H9 (cell line): ENCODE results near the gene ADSS1. TPM values are rescaled to one million over a fixed set of nuclear protein-coding genes. Genes with fewer than 3 reads are reported as not detected.

Source experiments
- DNase-seq: peaks from one replicate; pipeline ENCODE4 v3.0.0-alpha.2; 2017
- H2AFZ ChIP-seq: one replicate; pipeline ENCODE4 v1.6.1; 2013; ENCODE audit warnings: mild to moderate bottlenecking, low read length, control low read depth, moderate library complexity
- H2AK5ac ChIP-seq: 2 replicates; pipeline ENCODE4 v1.6.1; 2013; ENCODE audit warnings: low read length, control low read depth, mixed read lengths; ENCODE audit not compliant: insufficient read length
- H2BK120ac ChIP-seq: one replicate; pipeline ENCODE4 v1.6.1; 2013; ENCODE audit warnings: low read depth, mild to moderate bottlenecking, low read length, control low read depth, inconsistent platforms; ENCODE audit not compliant: poor library complexity, severe bottlenecking
- H2BK12ac ChIP-seq: 2 replicates; pipeline ENCODE4 v1.6.1; 2013; ENCODE audit warnings: low read length, control low read depth, mixed read lengths, low read depth; ENCODE audit not compliant: insufficient read length
- H2BK15ac ChIP-seq: 2 replicates; pipeline ENCODE4 v1.6.1; 2013; ENCODE audit warnings: low read depth, low read length, control low read depth
- H2BK20ac ChIP-seq: one replicate; pipeline ENCODE4 v1.6.1; 2013; ENCODE audit warnings: low read depth, mild to moderate bottlenecking, low read length, control low read depth, inconsistent platforms; ENCODE audit not compliant: poor library complexity, severe bottlenecking
- H2BK5ac ChIP-seq: 2 replicates; pipeline ENCODE4 v1.6.1; 2013; ENCODE audit warnings: low read length, control low read depth, mixed read lengths; ENCODE audit not compliant: insufficient read length
- H3K14ac ChIP-seq: 2 replicates; pipeline ENCODE4 v1.6.1; 2013; ENCODE audit warnings: low read length, control low read depth; ENCODE audit not compliant: insufficient read depth
- H3K18ac ChIP-seq: 2 replicates; pipeline ENCODE4 v1.6.1; 2013; ENCODE audit warnings: low read depth, mild to moderate bottlenecking, mixed read lengths, low read length, control low read depth; ENCODE audit not compliant: insufficient read length
- H3K23ac ChIP-seq: 2 replicates; pipeline ENCODE4 v1.6.1; 2013; ENCODE audit warnings: low read length, control low read depth, mixed read lengths, low read depth; ENCODE audit not compliant: insufficient read length
- H3K23me2 ChIP-seq: 2 replicates; pipeline ENCODE4 v1.6.1; 2013; ENCODE audit warnings: low read depth, mild to moderate bottlenecking, mixed read lengths, low read length, control low read depth; ENCODE audit not compliant: insufficient read length, poor library complexity, severe bottlenecking
- H3K27ac ChIP-seq: 2 replicates; pipeline ENCODE4 v1.5.1; 2013; ENCODE audit warnings: low read length, control low read depth, mixed read lengths, low read depth; ENCODE audit not compliant: insufficient read length
- H3K27me3 ChIP-seq: 2 replicates; pipeline ENCODE4 v1.6.1; 2013; ENCODE audit warnings: low read length, control low read depth, inconsistent platforms; ENCODE audit not compliant: insufficient read depth
- H3K4ac ChIP-seq: 2 replicates; pipeline ENCODE4 v1.6.1; 2013; ENCODE audit warnings: low read depth, mild to moderate bottlenecking, control low read depth, inconsistent platforms, low read length, moderate library complexity
- H3K4me1 ChIP-seq: 2 replicates; pipeline ENCODE4 v1.6.1; 2013; ENCODE audit warnings: low read length, control low read depth, inconsistent platforms; ENCODE audit not compliant: insufficient read depth
- H3K4me2 ChIP-seq: 2 replicates; pipeline ENCODE4 v1.6.1; 2013; ENCODE audit warnings: low read length, control low read depth, mixed read lengths; ENCODE audit not compliant: insufficient read length, insufficient read depth
- H3K56ac ChIP-seq: 2 replicates; pipeline ENCODE4 v1.6.1; 2013; ENCODE audit warnings: low read depth, mild to moderate bottlenecking, mixed read lengths, low read length, control low read depth; ENCODE audit not compliant: insufficient read length
- H3K79me1 ChIP-seq: 2 replicates; pipeline ENCODE4 v1.6.1; 2013; ENCODE audit warnings: low read depth, mild to moderate bottlenecking, moderate library complexity, low read length, control low read depth, inconsistent platforms; ENCODE audit not compliant: insufficient read depth, poor library complexity, severe bottlenecking
- H3K79me2 ChIP-seq: 2 replicates; pipeline ENCODE4 v1.6.1; 2013; ENCODE audit warnings: low read length, control low read depth, inconsistent platforms; ENCODE audit not compliant: insufficient read depth
- H3K9ac ChIP-seq: 2 replicates; pipeline ENCODE4 v1.6.1; 2013; ENCODE audit warnings: low read length, control low read depth, mixed read lengths; ENCODE audit not compliant: insufficient read length; ENCODE audit errors: extremely low read depth
- H3K9me3 ChIP-seq: one replicate; pipeline ENCODE4 v1.6.1; 2013; ENCODE audit warnings: low read depth, low read length, inconsistent platforms; ENCODE audit not compliant: control insufficient read depth
- H3T11ph ChIP-seq: one replicate; pipeline ENCODE4 v1.6.1; 2013; ENCODE audit warnings: mild to moderate bottlenecking, low read length, control low read depth, inconsistent platforms
- H4K20me1 ChIP-seq: one replicate; pipeline ENCODE4 v1.6.1; 2013; ENCODE audit not compliant: control insufficient read depth, insufficient read length, insufficient read depth
- H4K5ac ChIP-seq: 2 replicates; pipeline ENCODE4 v1.6.1; 2013; ENCODE audit warnings: low read depth, mild to moderate bottlenecking, mixed read lengths, low read length, control low read depth; ENCODE audit not compliant: insufficient read length
- H4K8ac ChIP-seq: replicated peaks from 2 replicates; pipeline ENCODE4 v1.6.1; 2013; ENCODE audit warnings: low read length, control low read depth, mixed read lengths, low read depth; ENCODE audit not compliant: insufficient read length
- H4K91ac ChIP-seq: 2 replicates; pipeline ENCODE4 v1.6.1; 2013; ENCODE audit warnings: low read depth, mild to moderate bottlenecking, moderate library complexity, mixed read lengths, low read length, control low read depth; ENCODE audit not compliant: insufficient read length
- H3K27ac Mint-ChIP-seq, 3 experiments: 2 replicates in 2 of 3; 3 replicates in 1 of 3; pipeline ENCODE4 v1.8.0; 2020 to 2021; ENCODE audit warnings: mixed read lengths in 3 of 3, mild to moderate bottlenecking in 1 of 3, moderate library complexity in 1 of 3
- H3K27me3 Mint-ChIP-seq: 2 replicates; pipeline ENCODE4 v1.8.0; 2021; ENCODE audit warnings: low read depth, mild to moderate bottlenecking, moderate library complexity, mixed read lengths
- H3K36me3 Mint-ChIP-seq, 3 experiments: 2 replicates in 2 of 3; 3 replicates in 1 of 3; pipeline ENCODE4 v1.8.0; 2020 to 2021; ENCODE audit warnings: low read depth in 3 of 3, mixed read lengths in 3 of 3; ENCODE audit not compliant: insufficient read depth in 1 of 3
- H3K4me1 Mint-ChIP-seq, 2 experiments: 2 replicates each; pipeline ENCODE4 v1.8.0; 2020; ENCODE audit warnings: mixed read lengths in 2 of 2
- H3K4me3 Mint-ChIP-seq, 2 experiments: 2 replicates in 1 of 2; 3 replicates in 1 of 2; pipeline ENCODE4 v1.8.0; 2020 to 2021; ENCODE audit warnings: mild to moderate bottlenecking in 2 of 2, mixed read lengths in 2 of 2, moderate library complexity in 1 of 2
- H3K9me3 Mint-ChIP-seq, 2 experiments: 2 replicates in 1 of 2; 3 replicates in 1 of 2; pipeline ENCODE4 v1.8.0; 2020; ENCODE audit warnings: mild to moderate bottlenecking in 2 of 2, mixed read lengths in 2 of 2, moderate library complexity in 1 of 2
- CTCF ChIP-seq: fragments of 200-600 bp; sonication (generic); conservative IDR thresholded peaks from 3 replicates; pipeline ENCODE4 v1.8.0; 2021; ENCODE audit warnings: antibody characterized with exemption, mild to moderate bottlenecking
- WGBS: extraction: QIAGEN DNeasy Blood & Tissue Kit; methylation state at CpG from one replicate; pipeline ENCODE4 v1.1.7; 2013; ENCODE audit warnings: missing lambda C conversion rate, low lambda C conversion rate, mixed read lengths; ENCODE audit not compliant: insufficient read length; ENCODE audit errors: extremely low coverage; 5-methylcytosine and 5-hydroxymethylcytosine counted together
- total RNA-seq: library from RNA; stranded (reverse); gene quantifications from 2 replicates; pipeline ENCODE4 v1.2.1, GENCODE V29; 2021

The ADSS1 gene
- total RNA-seq, 1 experiment from 2014 or later = 8.5 TPM

- Histone ChIP-seq H3K9ac (no peak overlapping the region), H4K20me1 (no peaks in the 10 kb centered on the region), H3K23me2 (no peaks in the 10 kb centered on the region), H2BK20ac (no peak overlapping the region), H3K4ac (no peak overlapping the region), H3K23ac (no peak overlapping the region), H4K8ac (no peak overlapping the region), H3K79me2 (no peaks in the 10 kb centered on the region), H3T11ph (no peak overlapping the region), H3K56ac (no peak overlapping the region), H2BK5ac (no peak overlapping the region), H3K9me3 (no peaks in the 10 kb centered on the region), H3K79me1 (no peaks in the 10 kb centered on the region), H3K4me2 (no peak overlapping the region), H3K4me1 (no peaks in the 10 kb centered on the region), H3K27me3 (no peaks in the 10 kb centered on the region), H2AFZ (no peak overlapping the region), H4K91ac (no peak overlapping the region), H2BK12ac (no peak overlapping the region), H2BK120ac (no peak overlapping the region), H2AK5ac (no peak overlapping the region), H3K14ac (no peak overlapping the region), H4K5ac (no peak overlapping the region), H3K27ac (no peak overlapping the region), H3K18ac (no peak overlapping the region), H2BK15ac (no peak overlapping the region)
- no CpG with 5 or more reads among the region's 23 CpGs for WGBS
- peaks cover 12% of the 10 kb centered on the region for H3K27me3 Mint-ChIP-seq
- H3K36me3 Mint-ChIP-seq = peaks cover 3 to 22% (median 4%) of the 10 kb centered on the region in 3 experiments; a peak in 6 of 7 replicates
- no peak for DNase-seq
- no peak overlapping the region for H3K27ac Mint-ChIP-seq
- H3K4me1 Mint-ChIP-seq = no peaks in the 10 kb centered on the region
- no peaks in the 10 kb centered on the region for H3K9me3 Mint-ChIP-seq
- H3K4me3 Mint-ChIP-seq = no peak overlapping the region
- TF ChIP-seq CTCF = no peak
Observed at GRCh38 chr14:104741803-104742251, 17.8 kb downstream of the ADSS1 start.
